Prostate gland (tissue), 2 donors: ENCODE measurements around the gene BRD7. TPM values are rescaled to one million over a fixed set of nuclear protein-coding genes. Genes with fewer than 3 reads are reported as not detected.
A peak's percentile ranks its signal among the peaks of the same experiment; 100 is the strongest.

ENCODE experiments used
- DNase-seq: peaks from one replicate; pipeline ENCODE4 v3.0.0-alpha.2; 2019; ENCODE audit warnings: low spot score
- H3K27ac ChIP-seq, 2 donors: fragments of 200-600 bp; sonication (generic); 2 replicates each; pipeline ENCODE4 v1.5.1; 2017 to 2019
- H3K27me3 ChIP-seq: fragments of 200-600 bp; sonication (generic); replicated peaks from 2 replicates; pipeline ENCODE4 v1.5.1; 2019; ENCODE audit not compliant: insufficient read depth
- H3K36me3 ChIP-seq, 2 donors: fragments of 200-600 bp; sonication (generic); 1 replicate in 1 of 2; 2 replicates in 1 of 2; pipeline versions ENCODE4 v1.5.1 to v1.8.1; 2017 to 2019
- H3K4me1 ChIP-seq: fragments of 200-600 bp; sonication (generic); replicated peaks from 2 replicates; pipeline ENCODE4 v1.5.1; 2019
- H3K4me3 ChIP-seq, 2 donors: fragments of 200-600 bp; sonication (generic); 2 replicates each; pipeline ENCODE4 v1.5.1; 2017 to 2019
- H3K9me3 ChIP-seq: fragments of 200-600 bp; sonication (generic); 2 replicates; pipeline ENCODE4 v1.5.1; 2017
- POLR2A ChIP-seq: fragments of 450-650 bp; IDR thresholded peaks from one replicate; pipeline ENCODE4 v1.6.1; 2016; ENCODE audit warnings: antibody characterized with exemption, mild to moderate bottlenecking
- POLR2AphosphoS5 ChIP-seq: sonication (generic); formaldehyde crosslinking; IDR thresholded peaks from one replicate; pipeline ENCODE4 v1.6.1; 2017; ENCODE audit warnings: antibody characterized with exemption
- WGBS: methylation state at CpG from one replicate; pipeline ENCODE4 v1.1.5; 2018; 5-methylcytosine and 5-hydroxymethylcytosine counted together
- intact Hi-C: fragments of 100-400 bp; cut with DNase I; formaldehyde crosslinking; loops from one replicate; pipeline ENCODE4 v1.14.2; 2022
- total RNA-seq, 2 donors: library from RNA; depleted of rRNA; stranded (reverse); fragments of >200 nt; gene quantifications; one replicate each; pipeline ENCODE4 v1.1.0, GENCODE V29; 2016
- TF ChIP-seq, protein P1 (sequence below), 4 experiments: fragments of 200-600 bp in 2 of 4; fragments of 450-650 bp in 2 of 4; sonication (generic) in 2 of 4; IDR thresholded peaks; 1 replicate in 3 of 4; 2 replicates in 1 of 4; pipeline ENCODE4 v1.5.1; 2016 to 2019; ENCODE audit warnings: antibody characterized with exemption in 4 of 4, mild to moderate bottlenecking in 2 of 4, moderate library complexity in 2 of 4

BRD7 gene
- total RNA-seq, 2 donors from 2014 or later = 38.7 to 66.0 TPM

DNA sequence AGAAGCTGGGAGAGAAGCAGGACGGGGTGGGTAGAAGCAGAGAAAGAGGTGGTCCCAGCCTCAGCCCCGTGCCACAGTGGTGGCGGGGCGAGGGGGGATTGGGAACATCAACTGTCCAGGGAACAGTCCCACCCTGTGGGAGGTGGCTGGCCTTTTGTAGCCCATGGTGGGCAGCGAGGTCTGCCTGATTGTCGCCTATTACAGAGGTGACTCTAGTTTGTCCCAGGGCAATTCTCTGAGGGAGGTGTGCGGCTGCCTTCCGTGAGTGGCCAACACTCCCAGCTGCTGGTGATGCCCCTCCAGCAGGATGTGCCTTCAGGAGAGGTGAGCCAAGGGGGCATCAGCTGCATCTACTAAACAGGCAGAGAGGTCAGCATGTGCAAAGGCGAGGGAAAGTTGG lies 5.0 kb upstream of the BRD7 start:
- H3K27ac ChIP-seq = no peak overlapping the region

DNA sequence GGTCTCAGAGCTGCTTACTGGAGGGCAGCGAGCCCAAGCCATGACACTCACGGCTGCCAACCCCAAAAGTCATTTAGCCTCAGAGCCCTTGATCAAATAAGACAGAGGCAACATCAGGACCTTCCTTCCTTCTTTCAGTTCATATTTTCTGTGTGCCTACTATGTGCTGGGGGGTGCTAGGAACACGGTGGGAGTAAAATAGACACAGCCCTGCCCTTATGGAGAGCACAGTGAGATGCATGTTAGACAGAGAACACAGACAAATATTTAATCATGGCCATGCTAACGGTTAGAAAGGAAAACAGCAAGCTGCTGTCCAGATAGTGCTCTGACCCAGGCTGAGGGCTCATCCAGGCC lies 4.5 kb upstream of the BRD7 start:
- intact Hi-C loops = loop anchor here (5.0 to 10.0 kb wide), 2 partner anchors 171 to 269 kb away; partner anchors contain the start of gene NKD1
- Histone ChIP-seq H3K4me3 (no peak overlapping the region), H3K36me3 (no peaks in the 10 kb centered on the region), H3K27ac (no peak overlapping the region), H3K9me3 (no peaks in the 10 kb centered on the region), H3K27me3 (no peaks in the 10 kb centered on the region), H3K4me1 (no peaks in the 10 kb centered on the region)
- DNase-seq = no peak
- WGBS = 55% methylated on average over 4 of the region's 4 CpGs
- no peak for TF ChIP-seq POLR2AphosphoS5
- no peak for TF ChIP-seq POLR2A
- TF ChIP-seq, protein P1, sequence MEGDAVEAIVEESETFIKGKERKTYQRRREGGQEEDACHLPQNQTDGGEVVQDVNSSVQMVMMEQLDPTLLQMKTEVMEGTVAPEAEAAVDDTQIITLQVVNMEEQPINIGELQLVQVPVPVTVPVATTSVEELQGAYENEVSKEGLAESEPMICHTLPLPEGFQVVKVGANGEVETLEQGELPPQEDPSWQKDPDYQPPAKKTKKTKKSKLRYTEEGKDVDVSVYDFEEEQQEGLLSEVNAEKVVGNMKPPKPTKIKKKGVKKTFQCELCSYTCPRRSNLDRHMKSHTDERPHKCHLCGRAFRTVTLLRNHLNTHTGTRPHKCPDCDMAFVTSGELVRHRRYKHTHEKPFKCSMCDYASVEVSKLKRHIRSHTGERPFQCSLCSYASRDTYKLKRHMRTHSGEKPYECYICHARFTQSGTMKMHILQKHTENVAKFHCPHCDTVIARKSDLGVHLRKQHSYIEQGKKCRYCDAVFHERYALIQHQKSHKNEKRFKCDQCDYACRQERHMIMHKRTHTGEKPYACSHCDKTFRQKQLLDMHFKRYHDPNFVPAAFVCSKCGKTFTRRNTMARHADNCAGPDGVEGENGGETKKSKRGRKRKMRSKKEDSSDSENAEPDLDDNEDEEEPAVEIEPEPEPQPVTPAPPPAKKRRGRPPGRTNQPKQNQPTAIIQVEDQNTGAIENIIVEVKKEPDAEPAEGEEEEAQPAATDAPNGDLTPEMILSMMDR (IDR thresholded peaks at IDR 0.05) = no peak

More for the DNA sequence above, 5.0 kb upstream of the BRD7 start:
- TF ChIP-seq POLR2AphosphoS5 = no peak
- TF ChIP-seq, protein P1 (IDR thresholded peaks at IDR 0.05) = no peak
- no peak for TF ChIP-seq POLR2A
- H3K4me1 ChIP-seq = no peaks in the 10 kb centered on the region
- no peaks in the 10 kb centered on the region for H3K27me3 ChIP-seq
- H3K4me3 ChIP-seq = no peak overlapping the region
- WGBS = 94% methylated on average over 9 of the region's 9 CpGs
- H3K36me3 ChIP-seq = no peaks in the 10 kb centered on the region
- no peaks in the 10 kb centered on the region for H3K9me3 ChIP-seq
- DNase-seq = no peak
- intact Hi-C loops = loop anchor here (5.0 to 10.0 kb wide), 2 partner anchors 171 to 269 kb away; partner anchors contain the start of gene NKD1

GRCh38 chr16:50372611-50373344 lies 4.0 kb upstream of the BRD7 start:
- Histone ChIP-seq H3K4me1 (no peaks in the 10 kb centered on the region), H3K4me3 (no peak overlapping the region), H3K36me3 (no peaks in the 10 kb centered on the region), H3K27ac (no peak overlapping the region), H3K27me3 (no peaks in the 10 kb centered on the region), H3K9me3 (no peaks in the 10 kb centered on the region)
- TF ChIP-seq POLR2A = no peak
- TF ChIP-seq, protein P1 (IDR thresholded peaks at IDR 0.05) = no peak
- no peak for TF ChIP-seq POLR2AphosphoS5
- intact Hi-C loops = loop anchor here (1.0 to 10.0 kb wide), 3 partner anchors 172 to 293 kb away; partner anchors contain the start of gene NKD1
- 72% methylated on average over 10 of the region's 10 CpGs for WGBS
- no peak for DNase-seq

DNA sequence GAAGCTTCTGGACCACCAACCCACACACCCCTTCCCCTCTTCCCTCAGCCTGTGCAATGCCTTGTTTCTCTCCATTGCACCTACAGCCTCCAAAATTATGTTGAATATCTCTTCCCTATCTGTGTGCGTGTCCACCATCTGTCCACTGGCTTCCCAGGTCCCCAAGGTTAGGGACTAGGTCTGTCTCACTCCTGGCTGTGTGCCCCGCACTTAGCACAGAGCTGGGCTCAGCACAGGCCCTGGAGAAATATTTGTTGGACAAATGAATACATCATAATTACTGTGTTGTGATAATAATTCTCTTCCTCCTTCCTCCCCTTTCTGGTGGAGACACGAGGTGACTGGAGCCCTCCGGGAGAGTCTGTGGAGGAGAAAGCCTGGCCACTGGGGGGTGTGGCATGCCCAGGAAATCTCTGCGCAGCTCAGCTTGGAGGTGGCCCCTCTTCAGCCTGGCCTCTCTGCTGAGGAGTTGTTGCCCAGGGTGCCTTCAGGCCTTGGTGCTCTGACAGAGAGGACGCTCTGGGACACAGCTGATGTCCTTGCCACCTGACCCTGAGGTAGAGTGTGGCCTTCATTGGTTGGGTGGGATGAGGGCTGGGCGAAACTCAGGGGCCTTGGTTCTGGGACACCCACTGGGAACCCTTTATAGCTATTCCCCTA lies 3.3 kb upstream of the BRD7 start:
- no peaks in the 10 kb centered on the region for H3K9me3 ChIP-seq
- no peaks in the 10 kb centered on the region for H3K27me3 ChIP-seq
- no peaks in the 10 kb centered on the region for H3K4me1 ChIP-seq
- no peak overlapping the region for H3K27ac ChIP-seq
- DNase-seq = no peak
- intact Hi-C loops = loop anchor here (1.0 to 10.0 kb wide), 3 partner anchors 173 to 293 kb away; partner anchors contain the start of gene NKD1
- WGBS = 65% methylated on average over 7 of the region's 7 CpGs
- no peaks in the 10 kb centered on the region for H3K36me3 ChIP-seq
- H3K4me3 ChIP-seq = no peak overlapping the region
- TF ChIP-seq POLR2AphosphoS5 = no peak
- TF ChIP-seq, protein P1 (IDR thresholded peaks at IDR 0.05) = peak in 2 of 4 experiments; percentile 10 to 14
